Erythroblast (primary cell): Measurements from ENCODE around the gene ANKRD66.

Experiments
- GATA1 ChIP-seq: IDR thresholded peaks from 2 replicates; pipeline ENCODE4 v1.6.1; 2011; ENCODE audit warnings: low read depth, mild to moderate bottlenecking, control low read depth, low read length, moderate library complexity
- POLR2A ChIP-seq: IDR thresholded peaks from 2 replicates; pipeline ENCODE4 v1.6.1; 2011; ENCODE audit warnings: mild to moderate bottlenecking, low read length

DNA sequence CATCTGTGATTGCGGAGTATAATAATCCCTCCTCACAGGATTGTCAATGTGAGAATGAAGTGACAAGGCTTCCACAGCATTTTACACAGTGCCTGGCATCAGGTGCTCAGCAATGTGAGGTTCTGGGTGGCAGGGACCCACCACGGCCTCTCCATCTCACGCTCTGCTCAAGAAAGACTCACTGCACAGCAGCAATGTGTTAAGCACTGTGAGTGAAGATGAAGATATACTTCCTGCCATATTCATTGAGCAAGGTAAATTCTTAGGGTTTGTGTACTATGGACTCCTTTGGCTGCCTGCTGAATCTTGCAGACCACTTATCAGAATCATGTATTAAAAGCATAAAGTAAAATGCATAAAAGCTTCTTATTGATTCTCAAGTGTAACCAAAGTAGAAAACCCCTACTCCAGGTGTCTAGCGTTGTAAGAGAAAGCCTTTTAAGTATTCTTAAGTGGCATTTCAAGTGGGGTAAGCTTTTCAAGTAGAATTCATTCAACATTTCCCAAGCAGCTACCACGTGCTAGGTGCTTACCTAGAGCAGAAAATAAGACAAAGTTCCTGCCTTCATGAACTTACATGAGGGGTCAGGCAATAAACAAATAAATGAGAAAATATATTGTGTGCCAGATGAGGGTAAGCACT is 29.5 kb downstream of the ANKRD66 start:
- TF ChIP-seq POLR2A = no peak
- no peak for TF ChIP-seq GATA1
